Ovary (tissue), 9 donors: ENCODE measurements around the gene CILP2. TPM values are rescaled to one million over a fixed set of nuclear protein-coding genes. Genes with fewer than 3 reads are reported as not detected.

Source experiments
- DNase-seq, 5 donors: peaks; one replicate each; pipeline ENCODE4 v3.0.0-alpha.2; 2019 to 2020
- H3K27ac ChIP-seq, 2 donors: fragments of 200-600 bp; one replicate each; pipeline versions ENCODE4 v1.5.1 to v1.8.0; 2019 to 2022
- H3K27me3 ChIP-seq: fragments of 200-600 bp; one replicate; pipeline ENCODE4 v1.8.0; 2022
- H3K36me3 ChIP-seq: fragments of 200-600 bp; sonication (generic); one replicate; pipeline ENCODE4 v1.5.1; 2019
- H3K4me1 ChIP-seq: one replicate; pipeline ENCODE4 v1.8.1; 2013; ENCODE audit warnings: mild to moderate bottlenecking, moderate library complexity; ENCODE audit not compliant: insufficient read depth
- H3K4me3 ChIP-seq: fragments of 200-600 bp; sonication (generic); one replicate; pipeline ENCODE4 v1.5.1; 2017
- H3K9me3 ChIP-seq, 2 donors: fragments of 200-600 bp in 1 of 2; sonication (generic) in 1 of 2; one replicate each; pipeline versions ENCODE4 v1.5.1 to v1.8.1; 2013 to 2019; ENCODE audit warnings: mild to moderate bottlenecking in 1 of 2, moderate library complexity in 1 of 2
- CTCF ChIP-seq, 3 donors: fragments of 450-650 bp in 2 of 3; fragments of 200-600 bp in 1 of 3; IDR thresholded peaks; one replicate each; pipeline versions ENCODE4 v1.5.1 to v1.8.0; 2016 to 2022; ENCODE audit warnings: antibody characterized with exemption in 3 of 3, mild to moderate bottlenecking in 1 of 3
- EP300 ChIP-seq: sonication (generic); formaldehyde crosslinking; IDR thresholded peaks from one replicate; pipeline ENCODE4 v1.6.1; 2017; ENCODE audit warnings: antibody characterized with exemption
- POLR2A ChIP-seq: fragments of 450-650 bp; IDR thresholded peaks from one replicate; pipeline ENCODE4 v1.6.1; 2017; ENCODE audit warnings: antibody characterized with exemption, mild to moderate bottlenecking, moderate library complexity
- WGBS, 3 donors: extraction: QIAGEN DNeasy Blood & Tissue Kit in 1 of 3; methylation state at CpG; one replicate each; pipeline versions ENCODE4 v1.1.5 to v1.1.7; 2013 to 2017; 5-methylcytosine and 5-hydroxymethylcytosine counted together
- intact Hi-C, 4 donors: fragments of 100-400 bp; cut with DNase I; formaldehyde crosslinking; loops; one replicate each; pipeline versions ENCODE4 v1.11.0 to v1.15.1; 2022 to 2023
- polyA plus RNA-seq, 2 donors: library from polyadenylated mRNA; stranded (reverse); fragments of 200-250 nt in 1 of 2; fragments of 350-450 nt in 1 of 2; fragmentation: Illumina TruSeq in 1 of 2; extraction: RNeasy Lipid Tissue Mini Kit (QIAGEN cat#74804) in 1 of 2; gene quantifications; one replicate each; pipeline ENCODE4 v1.2.3, GENCODE V29; 2013 to 2014
- total RNA-seq, 7 donors: library from RNA; depleted of rRNA in 2 of 7; stranded (reverse); fragments of >200 nt in 2 of 7; fragmentation: NEBNext Ultra II Directional in 3 of 7; extraction: Animal tissue kit (Norgen Biotek cat#: 25700) in 3 of 7; gene quantifications; one replicate each; pipeline versions ENCODE4 v1.1.0 to v1.2.4, GENCODE V29; 2016 to 2023
- donor health status: DM: no; HTN: no; CAD: no; lungs with moderate emphysema.
- donor health status: DM: no; HTN: no; CAD: no.
- donor health status: Bipolar disorder and iron deficiency.
- donor health status: DM: yes; HTN: yes; CAD: no.
- donor health status: DM: no; HTN: no; CAD: no.
- donor health status: DM: yes; HTN: yes; CAD: no.

Gene CILP2
- total and polyA plus RNA-seq, 9 donors = 0.28 to 9.7 (median 1.0) TPM

GRCh38 chr19:19495614-19496603 lies 42.2 kb upstream of the CILP2 start:
- TF ChIP-seq EP300 = no peak
- no peak for TF ChIP-seq POLR2A
- no peak for TF ChIP-seq CTCF (IDR thresholded peaks at IDR 0.05)
- Histone ChIP-seq H3K4me1 (no peaks in the 10 kb centered on the region), H3K36me3 (no peaks in the 10 kb centered on the region), H3K4me3 (no peak overlapping the region), H3K27me3 (no peaks in the 10 kb centered on the region), H3K27ac (no peak overlapping the region), H3K9me3 (no peaks in the 10 kb centered on the region)
- DNase-seq = no peak
- intact Hi-C loops = loop anchor here in 1 of 4 donors (10.0 kb wide), 1 partner anchor 351 kb away; no protein-coding TSS in a partner anchor
- WGBS, 3 donors = 87 to 88% (median 87%) methylated on average over 29 to 30 of the region's 30 CpGs

GRCh38 chr19:19498255-19498991 lies 39.6 kb upstream of the CILP2 start:
- TF ChIP-seq CTCF (IDR thresholded peaks at IDR 0.05) (no peak), POLR2A (no peak), EP300 (no peak)
- no peak overlapping the region for H3K4me3 ChIP-seq
- H3K9me3 ChIP-seq = no peaks in the 10 kb centered on the region
- intact Hi-C loops = loop anchor here in 1 of 4 donors (10.0 kb wide), 1 partner anchor 354 kb away; no protein-coding TSS in a partner anchor
- no peaks in the 10 kb centered on the region for H3K36me3 ChIP-seq
- no peaks in the 10 kb centered on the region for H3K27me3 ChIP-seq
- H3K27ac ChIP-seq = no peak overlapping the region
- H3K4me1 ChIP-seq = no peaks in the 10 kb centered on the region
- 89 to 92% (median 90%) methylated on average over 33 of the region's 33 CpGs for WGBS, 3 donors
- no peak for DNase-seq

GRCh38 chr19:19499272-19499995 lies 38.6 kb upstream of the CILP2 start:
- H3K36me3 ChIP-seq = no peaks in the 10 kb centered on the region
- DNase-seq = no peak
- H3K27me3 ChIP-seq = no peaks in the 10 kb centered on the region
- H3K4me3 ChIP-seq = no peak overlapping the region
- no peak overlapping the region for H3K27ac ChIP-seq
- 76 to 83% (median 80%) methylated on average over 17 to 18 of the region's 18 CpGs for WGBS, 3 donors
- intact Hi-C loops = loop anchor here in 1 of 4 donors (10.0 kb wide), 1 partner anchor 355 kb away; no protein-coding TSS in a partner anchor
- no peaks in the 10 kb centered on the region for H3K4me1 ChIP-seq
- no peaks in the 10 kb centered on the region for H3K9me3 ChIP-seq
- TF ChIP-seq CTCF (IDR thresholded peaks at IDR 0.05) = no peak
- no peak for TF ChIP-seq EP300
- no peak for TF ChIP-seq POLR2A
